Measurements from ENCODE around the gene FBXL2.
A peak's percentile ranks its signal among the peaks of the same experiment; 100 is the strongest.

The FBXL2 gene

DNA sequence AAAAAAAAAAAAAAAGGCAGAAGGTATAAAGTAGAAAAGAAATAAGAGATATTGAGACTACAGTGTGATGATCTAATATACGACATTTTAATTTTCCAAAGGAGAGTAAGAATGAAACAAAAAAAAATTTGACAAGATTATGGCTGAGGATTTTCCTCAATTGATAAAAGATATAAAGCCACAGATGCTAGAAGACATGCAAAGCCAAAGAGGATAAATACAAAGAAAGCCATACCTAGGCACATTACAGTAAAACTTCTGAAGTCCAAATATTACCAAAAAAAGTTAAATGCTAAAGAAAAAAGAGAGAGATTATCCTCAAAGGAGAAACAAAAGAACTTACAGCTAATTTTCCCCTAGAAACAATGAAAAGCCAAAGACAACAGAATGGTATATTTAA lies 38.3 kb upstream of the FBXL2 start:
- H3K27ac ChIP-seq (ENCODE audit: extremely low read depth, low read depth, low read length), result no peak overlapping the region
- no peak overlapping the region for H3K4me3 ChIP-seq (ENCODE audit: low read depth, low read length)
- TF ChIP-seq ZNF558 (tag by site-specific recombination; IDR thresholded peaks at IDR 0.05) (peak; percentile 93), YY1 (tag by site-specific recombination; IDR thresholded peaks at IDR 0.05) (no peak), ZFHX2 (tag by site-specific recombination; conservative IDR thresholded peaks at IDR 0.05) (no peak), ZNF214 (tag by site-specific recombination; IDR thresholded peaks at IDR 0.05; ENCODE audit: borderline replicate concordance) (no peak)
- TF ChIP-seq, protein P1, sequence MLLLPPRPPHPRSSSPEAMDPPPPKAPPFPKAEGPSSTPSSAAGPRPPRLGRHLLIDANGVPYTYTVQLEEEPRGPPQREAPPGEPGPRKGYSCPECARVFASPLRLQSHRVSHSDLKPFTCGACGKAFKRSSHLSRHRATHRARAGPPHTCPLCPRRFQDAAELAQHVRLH (tag by site-specific recombination; IDR thresholded peaks at IDR 0.05), result no peak
- TF ChIP-seq, protein P2, sequence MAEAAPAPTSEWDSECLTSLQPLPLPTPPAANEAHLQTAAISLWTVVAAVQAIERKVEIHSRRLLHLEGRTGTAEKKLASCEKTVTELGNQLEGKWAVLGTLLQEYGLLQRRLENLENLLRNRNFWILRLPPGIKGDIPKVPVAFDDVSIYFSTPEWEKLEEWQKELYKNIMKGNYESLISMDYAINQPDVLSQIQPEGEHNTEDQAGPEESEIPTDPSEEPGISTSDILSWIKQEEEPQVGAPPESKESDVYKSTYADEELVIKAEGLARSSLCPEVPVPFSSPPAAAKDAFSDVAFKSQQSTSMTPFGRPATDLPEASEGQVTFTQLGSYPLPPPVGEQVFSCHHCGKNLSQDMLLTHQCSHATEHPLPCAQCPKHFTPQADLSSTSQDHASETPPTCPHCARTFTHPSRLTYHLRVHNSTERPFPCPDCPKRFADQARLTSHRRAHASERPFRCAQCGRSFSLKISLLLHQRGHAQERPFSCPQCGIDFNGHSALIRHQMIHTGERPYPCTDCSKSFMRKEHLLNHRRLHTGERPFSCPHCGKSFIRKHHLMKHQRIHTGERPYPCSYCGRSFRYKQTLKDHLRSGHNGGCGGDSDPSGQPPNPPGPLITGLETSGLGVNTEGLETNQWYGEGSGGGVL (tag by site-specific recombination; IDR thresholded peaks at IDR 0.05), result no peak
- H3K4me1 ChIP-seq (ENCODE audit: control insufficient read depth, insufficient read depth, low read length), result 0 out of 2 replicates have a peak, but pooled peaks cover 5% of the 10 kb centered on the region
- H3K9me3 ChIP-seq (ENCODE audit: control insufficient read depth, insufficient read depth, low read depth, low read length), result no peaks in the 10 kb centered on the region
- ChIA-PET POLR2A (no interaction called here), CTCF (no interaction called here)
- H3K36me3 ChIP-seq (ENCODE audit: control insufficient read depth in 2 of 2, insufficient read depth in 1 of 2, low read length in 2 of 2), result no peaks in the 10 kb centered on the region

DNA sequence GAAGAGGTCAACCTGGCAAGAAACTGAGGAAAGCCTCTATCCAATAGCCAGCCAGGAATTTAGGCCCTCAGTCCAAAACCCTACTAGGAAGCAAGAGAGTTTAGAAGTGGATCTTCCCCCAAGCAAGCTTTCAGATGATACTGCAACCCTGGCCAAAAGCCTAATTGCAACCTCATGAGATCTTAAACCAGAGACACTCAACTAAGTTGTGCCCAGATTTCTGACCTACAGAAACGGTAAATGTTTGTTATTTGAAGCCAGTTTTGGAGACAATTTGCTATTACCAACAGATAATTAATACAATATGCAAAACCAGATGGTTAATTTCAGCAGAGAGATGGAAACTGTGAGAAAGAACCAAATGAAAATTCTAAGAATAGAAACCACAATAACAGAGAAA lies 37.0 kb upstream of the FBXL2 start:
- ChIA-PET POLR2A (no interaction called here), CTCF (no interaction called here)
- Histone ChIP-seq H3K9me3 (ENCODE audit: control insufficient read depth, insufficient read depth, low read depth, low read length) (no peaks in the 10 kb centered on the region), H3K4me1 (ENCODE audit: control insufficient read depth, insufficient read depth, low read length) (0 out of 2 replicates have a peak, but pooled peaks cover 5% of the 10 kb centered on the region), H3K36me3 (ENCODE audit: control insufficient read depth in 2 of 2, insufficient read depth in 1 of 2, low read length in 2 of 2) (no peaks in the 10 kb centered on the region), H3K4me3 (ENCODE audit: low read depth, low read length) (no peak overlapping the region), H3K27ac (ENCODE audit: extremely low read depth, low read depth, low read length) (no peak overlapping the region)
- TF ChIP-seq ZNF174 (tag by site-specific recombination; IDR thresholded peaks at IDR 0.05) (no peak), ZNF416 (tag by site-specific recombination; IDR thresholded peaks at IDR 0.05) (no peak), KLF8 (tag by site-specific recombination; IDR thresholded peaks at IDR 0.05) (no peak), ZBTB1 (tag by site-specific recombination; IDR thresholded peaks at IDR 0.05) (no peak), KLF16 (tag by site-specific recombination; IDR thresholded peaks at IDR 0.05) (no peak), ZNF561 (tag by site-specific recombination; IDR thresholded peaks at IDR 0.05; ENCODE audit: borderline replicate concordance) (no peak), ZNF571 (tag by site-specific recombination; IDR thresholded peaks at IDR 0.05) (no peak), GLI4 (tag by site-specific recombination; IDR thresholded peaks at IDR 0.05) (no peak), KLF7 (tag by site-specific recombination; IDR thresholded peaks at IDR 0.05; ENCODE audit: borderline replicate concordance) (no peak), GLIS1 (tag by site-specific recombination; IDR thresholded peaks at IDR 0.05) (no peak), ZNF266 (tag by site-specific recombination; IDR thresholded peaks at IDR 0.05; ENCODE audit: low read depth) (no peak), ZNF155 (tag by site-specific recombination; IDR thresholded peaks at IDR 0.05) (no peak)
- TF ChIP-seq, protein P3, sequence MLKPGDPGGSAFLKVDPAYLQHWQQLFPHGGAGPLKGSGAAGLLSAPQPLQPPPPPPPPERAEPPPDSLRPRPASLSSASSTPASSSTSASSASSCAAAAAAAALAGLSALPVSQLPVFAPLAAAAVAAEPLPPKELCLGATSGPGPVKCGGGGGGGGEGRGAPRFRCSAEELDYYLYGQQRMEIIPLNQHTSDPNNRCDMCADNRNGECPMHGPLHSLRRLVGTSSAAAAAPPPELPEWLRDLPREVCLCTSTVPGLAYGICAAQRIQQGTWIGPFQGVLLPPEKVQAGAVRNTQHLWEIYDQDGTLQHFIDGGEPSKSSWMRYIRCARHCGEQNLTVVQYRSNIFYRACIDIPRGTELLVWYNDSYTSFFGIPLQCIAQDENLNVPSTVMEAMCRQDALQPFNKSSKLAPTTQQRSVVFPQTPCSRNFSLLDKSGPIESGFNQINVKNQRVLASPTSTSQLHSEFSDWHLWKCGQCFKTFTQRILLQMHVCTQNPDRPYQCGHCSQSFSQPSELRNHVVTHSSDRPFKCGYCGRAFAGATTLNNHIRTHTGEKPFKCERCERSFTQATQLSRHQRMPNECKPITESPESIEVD (tag by site-specific recombination; IDR thresholded peaks at IDR 0.05), result no peak
- TF ChIP-seq, protein P4, sequence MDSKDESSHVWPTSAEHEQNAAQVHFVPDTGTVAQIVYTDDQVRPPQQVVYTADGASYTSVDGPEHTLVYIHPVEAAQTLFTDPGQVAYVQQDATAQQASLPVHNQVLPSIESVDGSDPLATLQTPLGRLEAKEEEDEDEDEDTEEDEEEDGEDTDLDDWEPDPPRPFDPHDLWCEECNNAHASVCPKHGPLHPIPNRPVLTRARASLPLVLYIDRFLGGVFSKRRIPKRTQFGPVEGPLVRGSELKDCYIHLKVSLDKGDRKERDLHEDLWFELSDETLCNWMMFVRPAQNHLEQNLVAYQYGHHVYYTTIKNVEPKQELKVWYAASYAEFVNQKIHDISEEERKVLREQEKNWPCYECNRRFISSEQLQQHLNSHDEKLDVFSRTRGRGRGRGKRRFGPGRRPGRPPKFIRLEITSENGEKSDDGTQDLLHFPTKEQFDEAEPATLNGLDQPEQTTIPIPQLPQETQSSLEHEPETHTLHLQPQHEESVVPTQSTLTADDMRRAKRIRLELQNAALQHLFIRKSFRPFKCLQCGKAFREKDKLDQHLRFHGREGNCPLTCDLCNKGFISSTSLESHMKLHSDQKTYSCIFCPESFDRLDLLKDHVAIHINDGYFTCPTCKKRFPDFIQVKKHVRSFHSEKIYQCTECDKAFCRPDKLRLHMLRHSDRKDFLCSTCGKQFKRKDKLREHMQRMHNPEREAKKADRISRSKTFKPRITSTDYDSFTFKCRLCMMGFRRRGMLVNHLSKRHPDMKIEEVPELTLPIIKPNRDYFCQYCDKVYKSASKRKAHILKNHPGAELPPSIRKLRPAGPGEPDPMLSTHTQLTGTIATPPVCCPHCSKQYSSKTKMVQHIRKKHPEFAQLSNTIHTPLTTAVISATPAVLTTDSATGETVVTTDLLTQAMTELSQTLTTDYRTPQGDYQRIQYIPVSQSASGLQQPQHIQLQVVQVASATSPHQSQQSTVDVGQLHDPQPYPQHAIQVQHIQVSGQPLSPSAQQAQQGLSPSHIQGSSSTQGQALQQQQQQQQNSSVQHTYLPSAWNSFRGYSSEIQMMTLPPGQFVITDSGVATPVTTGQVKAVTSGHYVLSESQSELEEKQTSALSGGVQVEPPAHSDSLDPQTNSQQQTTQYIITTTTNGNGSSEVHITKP (tag by site-specific recombination; IDR thresholded peaks at IDR 0.05), result no peak
- TF ChIP-seq, protein P2 (tag by site-specific recombination; IDR thresholded peaks at IDR 0.05), result no peak
